SK-N-SH (cell line): ENCODE results near the gene NUP107.

Experiments used
- CHD2 ChIP-seq: fragments of 150-350 bp; IDR thresholded peaks from 2 replicates; pipeline ENCODE4 v1.6.1; 2018; ENCODE audit warnings: low read length; ENCODE audit not compliant: partially characterized antibody
- CTCF ChIP-seq: fragments of 200-600 bp; sonication (generic); IDR thresholded peaks from 2 replicates; pipeline ENCODE4 v1.6.1; 2017; ENCODE audit warnings: antibody characterized with exemption, mild to moderate bottlenecking, moderate library complexity
- EP300 ChIP-seq, 2 experiments: IDR thresholded peaks; 2 replicates each; pipeline versions ENCODE4 v1.4.0 to v1.6.1; 2012; ENCODE audit warnings: borderline replicate concordance in 1 of 2, low read depth in 1 of 2, low read length in 1 of 2
- GABPA ChIP-seq: IDR thresholded peaks from 2 replicates; pipeline ENCODE4 v1.4.0; 2012; ENCODE audit warnings: low read depth, mild to moderate bottlenecking
- GATA2 ChIP-seq: sonication (generic); formaldehyde crosslinking; IDR thresholded peaks from 2 replicates; pipeline ENCODE4 v1.5.0; 2020; ENCODE audit warnings: mild to moderate bottlenecking, missing genetic modification reagents
- SMC3 ChIP-seq: IDR thresholded peaks from 2 replicates; pipeline ENCODE4 v1.6.1; 2012; ENCODE audit warnings: low read depth, low read length, improper control_type of control experiment
- TAF1 ChIP-seq: IDR thresholded peaks from 2 replicates; pipeline ENCODE4 v1.6.1; 2012; ENCODE audit warnings: low read depth, mild to moderate bottlenecking, low read length, moderate library complexity, borderline replicate concordance
- USF1 ChIP-seq: IDR thresholded peaks from 2 replicates; pipeline ENCODE4 v1.4.0; 2012; ENCODE audit warnings: low read depth, borderline replicate concordance
- TF ChIP-seq, protein P1 (sequence below): IDR thresholded peaks from 2 replicates; pipeline ENCODE4 v1.4.0; 2012; ENCODE audit warnings: low read depth

- TF ChIP-seq CHD2 (no peak), CTCF (no peak), EP300 (IDR thresholded peaks at IDR 0.05; ENCODE audit: borderline replicate concordance in 1 of 2, low read depth in 1 of 2, low read length in 1 of 2) (no peak), GATA2 (CRISPR knock-in tag) (no peak), GABPA (no peak), TAF1 (no peak), USF1 (no peak), SMC3 (no peak)
- TF ChIP-seq, protein P1, sequence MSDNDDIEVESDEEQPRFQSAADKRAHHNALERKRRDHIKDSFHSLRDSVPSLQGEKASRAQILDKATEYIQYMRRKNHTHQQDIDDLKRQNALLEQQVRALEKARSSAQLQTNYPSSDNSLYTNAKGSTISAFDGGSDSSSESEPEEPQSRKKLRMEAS = no peak
Observed at GRCh38 chr12:68750506-68750905, 63.7 kb downstream of the NUP107 start.
